Esophagus squamous epithelium (tissue), 4 donors: Measurements from ENCODE around the gene TULP3.

Experiments used
- POLR2A ChIP-seq, 4 donors: fragments of 450-650 bp; IDR thresholded peaks; one replicate each; pipeline ENCODE4 v1.6.1; 2017; ENCODE audit warnings: antibody characterized with exemption in 4 of 4, mild to moderate bottlenecking in 4 of 4, moderate library complexity in 3 of 4
- TF ChIP-seq, protein P1 (sequence below), 6 experiments: fragments of 450-650 bp in 4 of 6; fragments of 200-600 bp in 2 of 6; sonication (generic) in 2 of 6; IDR thresholded peaks; one replicate each; pipeline ENCODE4 v1.5.1; 2016 to 2019; ENCODE audit warnings: antibody characterized with exemption in 6 of 6, mild to moderate bottlenecking in 4 of 6, moderate library complexity in 4 of 6

DNA sequence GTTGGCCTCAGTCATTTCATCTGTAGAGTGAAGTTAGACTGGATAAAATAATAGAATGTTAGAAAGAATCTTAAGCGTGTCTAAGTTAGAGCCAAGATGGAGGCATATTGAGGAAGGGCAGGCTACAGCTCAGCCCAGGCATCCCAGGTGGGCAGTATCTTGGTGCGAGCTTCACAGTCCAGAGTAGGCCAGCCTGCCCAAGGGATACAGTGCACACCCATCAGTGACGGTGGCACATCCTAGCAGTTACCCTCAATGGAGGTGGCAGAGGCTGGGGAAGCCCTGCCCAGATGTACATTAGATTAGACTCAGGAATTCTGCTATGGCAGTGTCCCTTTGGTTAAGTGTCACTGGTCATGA lies 21.5 kb downstream of the TULP3 start:
- TF ChIP-seq, protein P1, sequence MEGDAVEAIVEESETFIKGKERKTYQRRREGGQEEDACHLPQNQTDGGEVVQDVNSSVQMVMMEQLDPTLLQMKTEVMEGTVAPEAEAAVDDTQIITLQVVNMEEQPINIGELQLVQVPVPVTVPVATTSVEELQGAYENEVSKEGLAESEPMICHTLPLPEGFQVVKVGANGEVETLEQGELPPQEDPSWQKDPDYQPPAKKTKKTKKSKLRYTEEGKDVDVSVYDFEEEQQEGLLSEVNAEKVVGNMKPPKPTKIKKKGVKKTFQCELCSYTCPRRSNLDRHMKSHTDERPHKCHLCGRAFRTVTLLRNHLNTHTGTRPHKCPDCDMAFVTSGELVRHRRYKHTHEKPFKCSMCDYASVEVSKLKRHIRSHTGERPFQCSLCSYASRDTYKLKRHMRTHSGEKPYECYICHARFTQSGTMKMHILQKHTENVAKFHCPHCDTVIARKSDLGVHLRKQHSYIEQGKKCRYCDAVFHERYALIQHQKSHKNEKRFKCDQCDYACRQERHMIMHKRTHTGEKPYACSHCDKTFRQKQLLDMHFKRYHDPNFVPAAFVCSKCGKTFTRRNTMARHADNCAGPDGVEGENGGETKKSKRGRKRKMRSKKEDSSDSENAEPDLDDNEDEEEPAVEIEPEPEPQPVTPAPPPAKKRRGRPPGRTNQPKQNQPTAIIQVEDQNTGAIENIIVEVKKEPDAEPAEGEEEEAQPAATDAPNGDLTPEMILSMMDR (IDR thresholded peaks at IDR 0.05) = no peak
- no peak for TF ChIP-seq POLR2A (IDR thresholded peaks at IDR 0.05)
